LNCAP (cell line): ENCODE data around the gene MCF2L2.

Source experiments
- TF ChIP-seq, protein P1 (sequence below): fragments of 450-650 bp; IDR thresholded peaks from 2 replicates; pipeline ENCODE4 v1.5.1; 2017; ENCODE audit warnings: mild to moderate bottlenecking

Gene MCF2L2

DNA sequence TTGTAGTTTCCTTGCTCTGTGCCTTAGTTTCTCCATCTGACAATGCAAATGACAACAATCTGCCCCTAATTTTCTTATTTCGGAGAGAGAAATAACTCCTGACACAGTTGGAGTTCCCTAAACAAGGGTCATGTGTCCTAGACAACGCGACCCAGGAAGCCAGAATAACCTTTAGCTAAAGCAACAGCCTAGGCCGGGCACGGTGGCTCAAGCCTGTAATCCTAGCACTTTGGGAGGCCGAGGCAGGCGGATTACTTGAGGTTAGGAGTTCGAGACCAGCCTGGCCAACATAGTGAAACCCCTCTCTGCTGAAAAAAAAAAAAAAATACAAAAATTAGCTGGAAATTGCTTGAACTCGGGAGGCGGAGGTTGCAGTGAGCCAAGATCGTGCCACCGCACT lies 49.9 kb downstream of the MCF2L2 start:
- TF ChIP-seq, protein P1, sequence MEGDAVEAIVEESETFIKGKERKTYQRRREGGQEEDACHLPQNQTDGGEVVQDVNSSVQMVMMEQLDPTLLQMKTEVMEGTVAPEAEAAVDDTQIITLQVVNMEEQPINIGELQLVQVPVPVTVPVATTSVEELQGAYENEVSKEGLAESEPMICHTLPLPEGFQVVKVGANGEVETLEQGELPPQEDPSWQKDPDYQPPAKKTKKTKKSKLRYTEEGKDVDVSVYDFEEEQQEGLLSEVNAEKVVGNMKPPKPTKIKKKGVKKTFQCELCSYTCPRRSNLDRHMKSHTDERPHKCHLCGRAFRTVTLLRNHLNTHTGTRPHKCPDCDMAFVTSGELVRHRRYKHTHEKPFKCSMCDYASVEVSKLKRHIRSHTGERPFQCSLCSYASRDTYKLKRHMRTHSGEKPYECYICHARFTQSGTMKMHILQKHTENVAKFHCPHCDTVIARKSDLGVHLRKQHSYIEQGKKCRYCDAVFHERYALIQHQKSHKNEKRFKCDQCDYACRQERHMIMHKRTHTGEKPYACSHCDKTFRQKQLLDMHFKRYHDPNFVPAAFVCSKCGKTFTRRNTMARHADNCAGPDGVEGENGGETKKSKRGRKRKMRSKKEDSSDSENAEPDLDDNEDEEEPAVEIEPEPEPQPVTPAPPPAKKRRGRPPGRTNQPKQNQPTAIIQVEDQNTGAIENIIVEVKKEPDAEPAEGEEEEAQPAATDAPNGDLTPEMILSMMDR = no peak

DNA sequence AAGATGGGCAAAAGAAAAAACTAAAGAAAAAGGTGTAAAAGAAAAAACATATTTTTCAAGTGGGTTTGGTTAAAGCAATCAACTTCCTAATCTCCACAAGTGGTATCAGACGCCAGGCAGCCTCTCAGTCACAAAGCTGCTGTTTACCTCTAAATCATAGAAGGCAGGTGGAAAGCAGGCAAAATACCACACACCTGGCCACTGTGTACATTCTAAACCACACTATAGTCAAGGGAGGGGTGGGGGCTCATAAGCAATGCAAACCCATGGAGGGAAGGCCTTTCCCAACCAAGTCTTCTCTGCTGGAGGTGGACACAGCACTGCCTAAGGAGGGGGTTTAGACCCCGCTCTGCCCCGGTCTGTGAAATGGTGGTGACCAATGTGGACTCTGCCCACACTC lies 50.4 kb downstream of the MCF2L2 start:
- TF ChIP-seq, protein P1 = no peak

DNA sequence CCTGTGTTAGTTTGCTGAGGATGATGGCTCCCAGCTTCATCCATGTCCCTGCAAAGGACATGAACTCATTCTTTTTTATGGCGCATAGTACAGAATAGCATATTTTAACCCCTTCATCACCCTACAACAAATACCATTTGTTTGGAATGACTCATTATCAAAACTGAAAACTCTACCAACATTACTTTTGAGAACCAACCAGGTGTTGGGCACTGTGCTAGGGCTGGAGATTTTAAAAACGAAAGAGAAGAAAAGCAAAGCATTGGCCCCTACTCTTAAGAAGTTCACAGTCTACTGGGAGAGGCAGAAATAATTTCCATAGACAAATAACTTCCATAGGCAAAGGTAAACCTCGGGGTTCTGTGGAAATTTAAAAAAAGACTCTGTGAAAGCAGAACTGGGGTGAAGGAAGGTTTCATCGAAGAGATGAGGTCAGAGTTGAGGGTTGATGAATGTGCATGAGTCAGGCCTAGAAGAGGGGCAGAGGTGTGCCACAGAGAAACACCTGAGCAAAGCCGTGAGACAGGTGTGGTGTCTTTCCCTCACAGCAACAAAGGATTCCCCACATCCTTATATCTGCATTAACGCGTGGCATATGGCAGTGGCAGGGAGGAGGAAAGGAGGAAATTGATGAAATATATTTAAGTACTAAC lies 51.0 kb downstream of the MCF2L2 start:
- TF ChIP-seq, protein P1 = no peak

GRCh38 chr3:183375787-183376186 lies 52.6 kb downstream of the MCF2L2 start:
- TF ChIP-seq, protein P1 = no peak

- TF ChIP-seq, protein P1 = no peak
These were observed 53.1 kb downstream of the MCF2L2 start for GRCh38 chr3:183375337-183375736.

DNA sequence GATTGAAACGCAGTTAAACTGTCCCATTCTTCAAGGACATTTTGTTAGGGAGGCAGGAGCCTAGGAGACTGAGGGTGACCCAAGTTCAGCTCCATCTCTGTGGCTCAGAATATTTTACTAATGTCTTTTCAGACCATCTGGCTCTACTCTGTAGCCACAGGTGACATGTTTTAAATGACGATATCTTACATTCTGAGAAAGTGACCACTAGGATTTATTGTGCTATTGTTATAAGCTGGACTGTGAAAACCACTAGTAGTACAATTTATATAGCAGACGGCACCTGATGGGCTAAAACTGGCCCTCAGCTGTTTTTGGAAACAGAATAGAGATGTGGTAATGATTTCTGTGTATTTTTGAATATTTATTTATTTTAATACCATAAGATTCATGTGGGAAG lies 55.5 kb downstream of the MCF2L2 start:
- TF ChIP-seq, protein P1 = no peak

- TF ChIP-seq, protein P1 = no peak
These were observed 58.0 kb downstream of the MCF2L2 start for GRCh38 chr3:183370391-183370790.

DNA sequence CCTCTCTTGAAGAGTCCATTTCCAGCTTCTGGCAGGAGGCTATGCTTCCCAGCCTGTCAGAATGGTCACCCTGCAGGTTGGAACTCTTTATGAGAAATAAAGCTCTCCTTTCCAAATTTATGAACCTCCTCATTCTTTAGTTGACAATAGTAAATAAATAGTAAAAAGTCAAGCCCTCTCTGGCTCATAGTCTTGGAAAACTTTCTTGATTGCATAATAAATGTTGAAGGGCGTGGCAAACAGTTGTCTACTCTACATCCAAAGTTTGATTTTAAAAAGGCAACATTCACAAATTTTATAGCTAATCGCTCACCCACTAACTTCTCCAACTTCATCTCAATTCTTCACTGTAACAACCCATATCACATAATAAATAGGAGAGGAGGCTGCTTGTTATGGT lies 58.8 kb downstream of the MCF2L2 start:
- TF ChIP-seq, protein P1 = no peak
